ENCODE results near the gene PILRA. TPM values are rescaled to one million over a fixed set of nuclear protein-coding genes. Genes with fewer than 3 reads are reported as not detected.

Gene PILRA
- total and polyA plus RNA-seq, 2 donors (not counting 1 experiment from before 2014, with no cell fraction given), result 10.3 to 23.0 TPM

DNA sequence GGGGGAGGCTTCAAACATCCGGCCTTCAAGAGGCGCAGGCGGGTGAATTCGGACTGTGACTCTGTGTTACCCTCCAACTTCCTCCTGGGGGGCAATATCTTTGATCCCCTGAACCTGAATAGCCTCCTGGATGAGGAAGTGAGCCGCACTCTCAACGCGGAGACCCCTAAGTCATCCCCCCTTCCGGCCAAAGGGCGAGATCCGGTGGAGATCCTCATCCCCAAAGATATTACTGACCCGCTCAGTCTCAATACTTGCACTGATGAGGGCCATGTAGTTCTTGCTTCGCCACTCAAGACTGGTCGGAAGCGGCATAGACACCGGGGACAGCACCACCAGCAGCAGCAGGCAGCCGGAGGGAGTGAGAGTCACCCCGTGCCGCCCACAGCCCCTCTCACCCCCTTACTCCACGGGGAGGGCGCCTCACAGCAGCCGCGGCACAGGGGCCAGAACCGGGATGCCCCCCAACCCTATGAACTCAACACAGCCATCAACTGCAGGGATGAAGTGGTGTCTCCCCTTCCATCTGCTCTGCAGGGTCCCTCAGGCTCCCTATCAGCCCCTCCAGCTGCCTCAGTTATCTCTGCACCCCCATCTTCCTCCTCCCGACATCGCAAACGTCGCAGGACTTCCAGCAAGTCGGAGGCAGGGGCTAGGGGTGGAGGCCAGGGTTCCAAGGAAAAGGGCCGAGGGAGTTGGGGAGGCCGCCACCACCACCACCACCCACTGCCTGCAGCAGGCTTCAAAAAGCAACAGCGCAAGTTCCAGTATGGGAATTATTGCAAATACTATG lies 57.4 kb downstream of the PILRA start:
- 6% methylated on average over 20 of the region's 31 CpGs for WGBS (ENCODE audit: insufficient coverage)

More for the DNA sequence above, 57.4 kb downstream of the PILRA start:
- Histone ChIP-seq H3K27me3 (replicated peaks in 1 of 4; ENCODE audit: control extremely low read depth in 1 of 4, control insufficient read depth in 3 of 4, insufficient read depth in 4 of 4, low read length in 3 of 4) (no peaks in the 10 kb centered on the region), H3K36me3 (replicated peaks in 1 of 2; ENCODE audit: control extremely low read depth in 1 of 2, control insufficient read depth in 1 of 2, extremely low read depth in 1 of 2, insufficient read depth in 2 of 2, low read length in 1 of 2) (peaks cover 5 to 30% of the 10 kb centered on the region in 2 experiments), H3K4me1 (ENCODE audit: control insufficient read depth in 2 of 2, insufficient read depth in 2 of 2, low read length in 2 of 2) (peaks cover 33 to 50% of the 10 kb centered on the region in 2 donors), H3K9ac (ENCODE audit: low read length) (peak overlapping the region; percentile 100), H3K4me3 (ENCODE audit: control extremely low read depth in 1 of 5, extremely low read depth in 1 of 5, insufficient read depth in 1 of 5, low read depth in 2 of 5, low read length in 4 of 5) (peak overlapping the region; percentile 59 to 91 (median 81)), H2AFZ (ENCODE audit: insufficient read depth, low read depth, low read length, poor library complexity, severe bottlenecking) (peak overlapping the region; percentile 1), H3K9me3 (ENCODE audit: control extremely low read depth in 1 of 3, control insufficient read depth in 2 of 3, insufficient read depth in 1 of 3, low read length in 2 of 3) (peaks cover 0 to 7% (median 0%) of the 10 kb centered on the region in 3 donors), H3K27ac (ENCODE audit: low read length in 2 of 2) (peak overlapping the region; percentile 99 to 100), H4K20me1 (ENCODE audit: control insufficient read depth, insufficient read depth, low read length, poor library complexity, severe bottlenecking) (peaks cover 44% of the 10 kb centered on the region), H3K4me2 (replicated peaks; ENCODE audit: low read depth, low read length, poor library complexity, severe bottlenecking) (peak overlapping the region; percentile 84), H3K79me2 (ENCODE audit: control insufficient read depth, insufficient read depth, low read length) (peaks cover 37% of the 10 kb centered on the region)
- TF ChIP-seq, protein P1, sequence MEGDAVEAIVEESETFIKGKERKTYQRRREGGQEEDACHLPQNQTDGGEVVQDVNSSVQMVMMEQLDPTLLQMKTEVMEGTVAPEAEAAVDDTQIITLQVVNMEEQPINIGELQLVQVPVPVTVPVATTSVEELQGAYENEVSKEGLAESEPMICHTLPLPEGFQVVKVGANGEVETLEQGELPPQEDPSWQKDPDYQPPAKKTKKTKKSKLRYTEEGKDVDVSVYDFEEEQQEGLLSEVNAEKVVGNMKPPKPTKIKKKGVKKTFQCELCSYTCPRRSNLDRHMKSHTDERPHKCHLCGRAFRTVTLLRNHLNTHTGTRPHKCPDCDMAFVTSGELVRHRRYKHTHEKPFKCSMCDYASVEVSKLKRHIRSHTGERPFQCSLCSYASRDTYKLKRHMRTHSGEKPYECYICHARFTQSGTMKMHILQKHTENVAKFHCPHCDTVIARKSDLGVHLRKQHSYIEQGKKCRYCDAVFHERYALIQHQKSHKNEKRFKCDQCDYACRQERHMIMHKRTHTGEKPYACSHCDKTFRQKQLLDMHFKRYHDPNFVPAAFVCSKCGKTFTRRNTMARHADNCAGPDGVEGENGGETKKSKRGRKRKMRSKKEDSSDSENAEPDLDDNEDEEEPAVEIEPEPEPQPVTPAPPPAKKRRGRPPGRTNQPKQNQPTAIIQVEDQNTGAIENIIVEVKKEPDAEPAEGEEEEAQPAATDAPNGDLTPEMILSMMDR (IDR thresholded peaks at IDR 0.05), result no peak
- TF ChIP-seq EZH2 (IDR thresholded peaks at IDR 0.05; ENCODE audit: borderline replicate concordance, insufficient read depth, low read depth, low read length, poor library complexity, severe bottlenecking), result no peak
- Mint-ChIP-seq H3K4me3 (peak overlapping the region; percentile 90), H3K27me3 (no peaks in the 10 kb centered on the region), H3K9me3 (ENCODE audit: insufficient read depth) (no peaks in the 10 kb centered on the region), H3K4me1 (peaks cover 55% of the 10 kb centered on the region), H3K27ac (peak overlapping the region; percentile 97)
- ChIA-PET POLR2A (interaction anchor here (0.5 to 3.5 kb wide), 12 partner anchors 20 to 298 kb away, joined by 3 to 44 read pairs (median 6); partner anchors contain the start of genes FBXO24, LAMTOR4, LRCH4 and MOSPD3), CTCF (interaction anchor here (1.2 to 2.9 kb wide), 2 partner anchors 51 to 62 kb away, joined by 6 to 9 read pairs; no protein-coding TSS in a partner anchor)
- DNase-seq, result no peak
- intact Hi-C loops (cut with micrococcal nuclease), result no loop called here
- ATAC-seq (ENCODE audit: low read depth), result no peak

Measured in B cell (primary cell).